Measurements from ENCODE around the gene GNRH2. TPM values are rescaled to one million over a fixed set of nuclear protein-coding genes. Genes with fewer than 3 reads are reported as not detected.
A peak's percentile ranks its signal among the peaks of the same experiment; 100 is the strongest.

GNRH2 gene
- polyA plus RNA-seq, 3 donors: 0.34 to 0.53 (median 0.45) TPM

GRCh38 chr20:3090565-3090964, 47.1 kb downstream of the GNRH2 start:
- no peak for DNase-seq (ENCODE audit: extremely low read depth in 1 of 11, low read depth in 9 of 11, low spot score in 4 of 11)

- DNase-seq (ENCODE audit: extremely low read depth in 1 of 11, low read depth in 9 of 11, low spot score in 4 of 11): peak in 1 of 11 donors; percentile 39
Observed at GRCh38 chr20:3092611-3093379, 49.4 kb downstream of the GNRH2 start.

GRCh38 chr20:3093861-3094361, 50.5 kb downstream of the GNRH2 start:
- no peak for DNase-seq (ENCODE audit: extremely low read depth in 1 of 11, low read depth in 9 of 11, low spot score in 4 of 11)

GRCh38 chr20:3094848-3095629, 51.6 kb downstream of the GNRH2 start:
- DNase-seq (ENCODE audit: extremely low read depth in 1 of 11, low read depth in 9 of 11, low spot score in 4 of 11): no peak

Other genes starting within 250 kb of the GNRH2 start
- gene CPXM1, start 243.0 kb upstream of the GNRH2 start, polyA plus RNA-seq (ENCODE audit: insufficient read length in 3 of 3): 100 to 1,000 TPM; 206 to 281 (median 225) TPM
- gene C20orf141, start 228.6 kb upstream of the GNRH2 start, polyA plus RNA-seq (ENCODE audit: insufficient read length in 3 of 3): not detected
- under 1 TPM in 2 of 3 donors, not detected in 1; 0.07 to 0.08 TPM for gene TMEM239, start 227.3 kb upstream of the GNRH2 start, polyA plus RNA-seq (ENCODE audit: insufficient read length in 3 of 3)
- gene PCED1A, start 203.0 kb upstream of the GNRH2 start, polyA plus RNA-seq (ENCODE audit: insufficient read length in 3 of 3): 10 to 100 TPM; 58.9 to 92.0 (median 74.6) TPM
- 10 to 100 TPM; 35.0 to 43.5 (median 39.6) TPM for gene VPS16, start 202.9 kb upstream of the GNRH2 start, polyA plus RNA-seq (ENCODE audit: insufficient read length in 3 of 3)
- gene PTPRA, start 170.1 kb upstream of the GNRH2 start, polyA plus RNA-seq (ENCODE audit: insufficient read length in 3 of 3): 100 to 1,000 TPM in 1 of 3 donors, 10 to 100 TPM in 2; 89.1 to 108 (median 97.5) TPM
- 10 to 100 TPM; 47.7 to 73.0 (median 61.6) TPM for gene MRPS26, start 2.4 kb downstream of the GNRH2 start, polyA plus RNA-seq (ENCODE audit: insufficient read length in 3 of 3)
- gene OXT, start 28.0 kb downstream of the GNRH2 start, polyA plus RNA-seq (ENCODE audit: insufficient read length in 3 of 3): 1 to 10 TPM in 1 of 3 donors, under 1 TPM in 2; 0.47 to 1.5 (median 0.64) TPM
- under 1 TPM; 0.33 to 0.64 (median 0.54) TPM for gene AVP, start 41.1 kb downstream of the GNRH2 start, polyA plus RNA-seq (ENCODE audit: insufficient read length in 3 of 3)
- gene FASTKD5, start 116.2 kb downstream of the GNRH2 start, polyA plus RNA-seq (ENCODE audit: insufficient read length in 3 of 3): 10 to 100 TPM; 17.1 to 20.0 (median 19.2) TPM
- 10 to 100 TPM in 1 of 3 donors, 1 to 10 TPM in 2; 8.4 to 11.1 (median 9.5) TPM for gene UBOX5, start 116.2 kb downstream of the GNRH2 start, polyA plus RNA-seq (ENCODE audit: insufficient read length in 3 of 3)
- gene LZTS3, start 129.9 kb downstream of the GNRH2 start, polyA plus RNA-seq (ENCODE audit: insufficient read length in 3 of 3): 10 to 100 TPM; 12.0 to 21.5 (median 16.0) TPM
- 10 to 100 TPM; 44.0 to 60.2 (median 57.1) TPM for gene DDRGK1, start 161.1 kb downstream of the GNRH2 start, polyA plus RNA-seq (ENCODE audit: insufficient read length in 3 of 3)
- 10 to 100 TPM; 46.3 to 70.3 (median 54.3) TPM for gene ITPA, start 165.9 kb downstream of the GNRH2 start, polyA plus RNA-seq (ENCODE audit: insufficient read length in 3 of 3)
- gene SLC4A11, start 195.6 kb downstream of the GNRH2 start, polyA plus RNA-seq (ENCODE audit: insufficient read length in 3 of 3): 1 to 10 TPM; 2.3 to 3.4 (median 3.0) TPM

Data from renal cortex interstitium (tissue), 11 donors.